HepG2 (cell line): Measurements from ENCODE around the gene PRPF38A. TPM values are rescaled to one million over a fixed set of nuclear protein-coding genes. Genes with fewer than 3 reads are reported as not detected.

Experiments
- ATAC-seq: fragments of 200-7000 bp; cut with Tn5 transposase; 3 replicates; pipeline ENCODE4 v1.9.1; 2020; ENCODE audit warnings: mild to moderate bottlenecking, moderate library complexity
- BruUV-seq: library from RNA; stranded (reverse); fragments of 400-500 nt; replicated peaks from 2 replicates; lab custom pipeline; 2021; lab: Mats Ljungman, UMichigan
- CTCF ChIA-PET: fragments of 300-600 bp; formaldehyde crosslinking; extraction: SDS; loops from one replicate; lab custom pipeline; 2021; ENCODE audit warnings: low total read pairs, inconsistent platforms, low intra/inter-chr PET ratio; lab: Yijun Ruan, JAX
- POLR2A ChIA-PET: fragments of 350-600 bp; sonication (Branson Sonifier 250); formaldehyde crosslinking; loops from one replicate; lab custom pipeline; 2020; ENCODE audit warnings: antibody characterized with exemption, inconsistent platforms; lab: Yijun Ruan, JAX
- DNase-seq: peaks from one replicate; pipeline ENCODE4 v3.0.0-alpha.2; 2015; ENCODE audit warnings: low spot score
- FAIRE-seq: peaks from 3 replicates; lab custom pipeline; 2011; peaks lifted over from hg19 to GRCh38; lab: Jason Lieb, UNC
- H2AFZ ChIP-seq: one replicate; pipeline ENCODE4 v1.6.1; 2011; ENCODE audit warnings: low read length, inconsistent platforms
- H3K27ac ChIP-seq: fragments of 300-600 bp; 3 replicates; pipeline ENCODE4 v1.8.0; 2011; ENCODE audit warnings: mixed run types, mild to moderate bottlenecking, mixed read lengths, low read length, inconsistent platforms; ENCODE audit not compliant: insufficient read depth; ENCODE audit errors: extremely low read length
- H3K27me3 ChIP-seq, 2 experiments: fragments of 200-600 bp in 1 of 2; 2 replicates in 1 of 2; 3 replicates in 1 of 2; pipeline versions ENCODE4 v1.6.0 to v1.8.0; 2011; ENCODE audit warnings: low read length in 2 of 2, mild to moderate bottlenecking in 2 of 2, moderate library complexity in 2 of 2, inconsistent platforms in 1 of 2; ENCODE audit not compliant: insufficient read depth in 2 of 2, control insufficient read depth in 1 of 2
- H3K36me3 ChIP-seq, 2 experiments: fragments of 200-600 bp in 1 of 2; replicated peaks in 1 of 2; 2 replicates in 1 of 2; 3 replicates in 1 of 2; pipeline versions ENCODE4 v1.5.1 to v1.8.0; 2011; ENCODE audit warnings: low read length in 2 of 2, inconsistent platforms in 1 of 2; ENCODE audit not compliant: insufficient read depth in 2 of 2, control insufficient read depth in 1 of 2
- H3K4me1 ChIP-seq: 2 replicates; pipeline ENCODE4 v1.5.1; 2012; ENCODE audit warnings: low read length, inconsistent platforms; ENCODE audit not compliant: insufficient read depth
- H3K4me2 ChIP-seq: 2 replicates; pipeline ENCODE4 v1.6.0; 2011; ENCODE audit warnings: low read depth, low read length, inconsistent platforms
- H3K4me3 ChIP-seq, 3 experiments: fragments of 200-600 bp in 1 of 3; sonication (generic), shearing (Covaris generic) in 1 of 3; replicated peaks in 1 of 3; 2 replicates each; pipeline ENCODE4 v1.5.1; 2011 to 2016; ENCODE audit warnings: low read length in 3 of 3, inconsistent platforms in 2 of 3, low read depth in 2 of 3, mild to moderate bottlenecking in 2 of 3, control low read depth in 1 of 3, mixed read lengths in 1 of 3; ENCODE audit not compliant: insufficient read depth in 1 of 3
- H3K79me2 ChIP-seq: one replicate; pipeline ENCODE4 v1.6.1; 2011; ENCODE audit warnings: low read length, inconsistent platforms; ENCODE audit not compliant: insufficient read depth
- H3K9ac ChIP-seq: 2 replicates; pipeline ENCODE4 v1.6.0; 2011; ENCODE audit warnings: mild to moderate bottlenecking, low read depth, low read length, inconsistent platforms; ENCODE audit not compliant: insufficient read depth
- H3K9me3 ChIP-seq: 2 replicates; pipeline ENCODE4 v1.5.1; 2012; ENCODE audit warnings: mild to moderate bottlenecking, low read length
- H4K20me1 ChIP-seq: 2 replicates; pipeline ENCODE4 v1.6.0; 2011; ENCODE audit warnings: inconsistent platforms, mild to moderate bottlenecking, low read length, moderate library complexity; ENCODE audit not compliant: insufficient read depth
- ATF4 ChIP-seq, 2 experiments: fragments of 450-650 bp in 1 of 2; sonication (generic) in 1 of 2; formaldehyde crosslinking; IDR thresholded peaks; 2 replicates each; pipeline versions ENCODE4 v1.5.0 to v1.8.0; 2020 to 2022; ENCODE audit warnings: mild to moderate bottlenecking in 1 of 2, missing genetic modification reagents in 1 of 2
- EP300 ChIP-seq, 3 experiments: sonication (generic) in 1 of 3; formaldehyde crosslinking in 1 of 3; IDR thresholded peaks; 2 replicates each; pipeline versions ENCODE4 v1.5.1 to v1.6.1; 2011 to 2020; ENCODE audit warnings: low read depth in 2 of 3, low read length in 2 of 3, borderline replicate concordance in 1 of 3, improper control_type of control experiment in 1 of 3, mild to moderate bottlenecking in 1 of 3, missing genetic modification reagents in 1 of 3, moderate library complexity in 1 of 3
- FOXO4 ChIP-seq: sonication (generic); formaldehyde crosslinking; conservative IDR thresholded peaks from 2 replicates; pipeline ENCODE4 v1.8.1; 2023; ENCODE audit warnings: missing genetic modification reagents
- GLI4 ChIP-seq: sonication (generic); formaldehyde crosslinking; IDR thresholded peaks from 2 replicates; pipeline ENCODE4 v1.5.1; 2020; ENCODE audit warnings: missing genetic modification reagents, mild to moderate bottlenecking, moderate library complexity, borderline replicate concordance
- JUN ChIP-seq: sonication (generic); formaldehyde crosslinking; IDR thresholded peaks from 2 replicates; pipeline ENCODE4 v1.4.0; 2020; ENCODE audit warnings: mild to moderate bottlenecking, missing genetic modification reagents
- POLR2A ChIP-seq, 2 experiments: IDR thresholded peaks; 2 replicates each; pipeline ENCODE4 v1.6.1; 2011; ENCODE audit warnings: low read depth in 2 of 2, low read length in 2 of 2, mild to moderate bottlenecking in 1 of 2, moderate library complexity in 1 of 2; ENCODE audit not compliant: insufficient read depth in 1 of 2
- POLR2AphosphoS5 ChIP-seq: IDR thresholded peaks from 2 replicates; pipeline ENCODE4 v1.6.1; 2012; ENCODE audit warnings: low read depth, low read length
- THYN1 ChIP-seq: sonication (generic); formaldehyde crosslinking; IDR thresholded peaks from 2 replicates; pipeline ENCODE4 v1.8.1; 2023; ENCODE audit warnings: low read depth, mild to moderate bottlenecking, moderate library complexity, missing genetic modification reagents, borderline replicate concordance
- ZBTB10 ChIP-seq: sonication (generic); formaldehyde crosslinking; IDR thresholded peaks from 2 replicates; pipeline ENCODE4 v1.4.0; 2020; ENCODE audit warnings: missing genetic modification reagents, borderline replicate concordance
- ZBTB3 ChIP-seq: sonication (generic); formaldehyde crosslinking; IDR thresholded peaks from 2 replicates; pipeline ENCODE4 v1.4.0; 2020; ENCODE audit warnings: low read depth, mild to moderate bottlenecking, moderate library complexity, missing genetic modification reagents, borderline replicate concordance
- ZBTB44 ChIP-seq: sonication (generic); formaldehyde crosslinking; IDR thresholded peaks from 2 replicates; pipeline ENCODE4 v1.4.0; 2020; ENCODE audit warnings: missing genetic modification reagents
- ZFAT ChIP-seq: sonication (generic); formaldehyde crosslinking; conservative IDR thresholded peaks from 2 replicates; pipeline ENCODE4 v1.8.1; 2023; ENCODE audit warnings: missing genetic modification reagents, inconsistent platforms
- ZIK1 ChIP-seq: sonication (generic); formaldehyde crosslinking; IDR thresholded peaks from 2 replicates; pipeline ENCODE4 v1.5.0; 2020; ENCODE audit warnings: mild to moderate bottlenecking, low read depth, missing genetic modification reagents, borderline replicate concordance
- ZNF138 ChIP-seq: sonication (generic); formaldehyde crosslinking; IDR thresholded peaks from 2 replicates; pipeline ENCODE4 v1.5.0; 2020; ENCODE audit warnings: mild to moderate bottlenecking, low read depth, missing genetic modification reagents
- WGBS: methylation state at CpG from one replicate; pipeline ENCODE4 v1.1.6; 2017; ENCODE audit warnings: low lambda C conversion rate; 5-methylcytosine and 5-hydroxymethylcytosine counted together
- in situ Hi-C: cut with HindIII; loops from 2 replicates; pipeline ENCODE4 v1.10.0; 2017; ENCODE audit warnings: low pct_unique_long_range_greater_than_20kb; ENCODE audit not compliant: extremely low pct_ligation_motif_present
- intact Hi-C: fragments of 100-400 bp; cut with micrococcal nuclease; formaldehyde crosslinking; loops from one replicate; pipeline ENCODE4 v1.10.0; 2022; ENCODE audit not compliant: unreplicated experiment
- polyA plus RNA-seq, 8 experiments: library from polyadenylated mRNA; depleted of rRNA in 3 of 8; stranded (reverse) in 7 of 8; unstranded in 1 of 8; fragments of >200 nt; fragmentation: Illumina TruSeq in 4 of 8; extraction: Trizol in 4 of 8; gene quantifications; 2 replicates each; pipeline versions ENCODE4 v1.2.1 to v1.2.3, GENCODE V29; 2011 to 2016; ENCODE audit warnings: low read depth in 4 of 8, missing spikeins in 1 of 8, mixed read lengths in 1 of 8; ENCODE audit not compliant: insufficient read depth in 1 of 8
- total RNA-seq, 5 experiments: library from RNA; depleted of rRNA; stranded (reverse); fragments of >200 nt; fragmentation: Illumina TruSeq; extraction: Trizol; gene quantifications; 2 replicates each; pipeline ENCODE4 v1.2.3, GENCODE V29; 2016; ENCODE audit warnings: low read depth in 1 of 5

PRPF38A gene
- total and polyA plus RNA-seq, 2 of the 13 experiments (the other 11 are each of a cell fraction or from before 2014, with no cell fraction given), result 18.3 to 45.5 TPM

GRCh38 chr1:52400131-52400530 is 4.3 kb upstream of the PRPF38A start:
- ATAC-seq, result no peak
- CTCF ChIA-PET, result no interaction called here
- in situ Hi-C loops, result no loop called here

More at GRCh38 chr1:52400131-52400530, 4.3 kb upstream of the PRPF38A start:
- H3K27me3 ChIP-seq, result peaks cover 0 to 4% of the 10 kb centered on the region in 2 experiments; a peak in 1 of 5 replicates
- H4K20me1 ChIP-seq, result no peaks in the 10 kb centered on the region
- H3K36me3 ChIP-seq, result peaks cover 2 to 48% of the 10 kb centered on the region in 2 experiments; a peak in 4 of 5 replicates
- DNase-seq, result no peak
- H3K9me3 ChIP-seq, result no peaks in the 10 kb centered on the region
- no peak overlapping the region for H3K27ac ChIP-seq
- intact Hi-C loops, result loop anchor here (10.0 kb wide), 1 partner anchor 285 kb away; no protein-coding TSS in a partner anchor
- H3K4me2 ChIP-seq, result no peak overlapping the region
- H3K4me1 ChIP-seq, result peaks cover 18% of the 10 kb centered on the region
- POLR2A ChIA-PET, result no interaction called here
- H2AFZ ChIP-seq, result no peak overlapping the region
- H3K9ac ChIP-seq, result no peak overlapping the region
- peaks cover 25% of the 10 kb centered on the region for H3K79me2 ChIP-seq
- BruUV-seq, result no TSS peak
- FAIRE-seq, result no peak
- 96% methylated on average over 6 of the region's 6 CpGs for WGBS
- no peak overlapping the region for H3K4me3 ChIP-seq
- TF ChIP-seq ZFAT (CRISPR knock-in tag), result no peak
- no peak for TF ChIP-seq ZBTB44 (CRISPR knock-in tag)
- TF ChIP-seq ZBTB10 (CRISPR knock-in tag), result no peak
- no peak for TF ChIP-seq POLR2A (IDR thresholded peaks at IDR 0.05; ENCODE audit: insufficient read depth in 1 of 2, low read depth in 2 of 2, low read length in 2 of 2)
- TF ChIP-seq POLR2AphosphoS5, result no peak
- no peak for TF ChIP-seq GLI4 (CRISPR knock-in tag)
- no peak for TF ChIP-seq EP300 (IDR thresholded peaks at IDR 0.05; ENCODE audit: low read depth in 2 of 2, low read length in 2 of 2)
- no peak for TF ChIP-seq EP300 (CRISPR knock-in tag; IDR thresholded peaks at IDR 0.05; ENCODE audit: borderline replicate concordance)
- TF ChIP-seq ZBTB3, result no peak
- TF ChIP-seq ZIK1, result no peak
- TF ChIP-seq JUN, result no peak
- TF ChIP-seq THYN1, result no peak
- TF ChIP-seq ATF4 (CRISPR knock-in tag; IDR thresholded peaks at IDR 0.05), result no peak
- TF ChIP-seq FOXO4 (CRISPR knock-in tag), result no peak
- TF ChIP-seq ZNF138 (CRISPR knock-in tag), result no peak
- TF ChIP-seq, all 625 proteins: peak for 0
